22Rv1 (cell line): ENCODE data around the gene ZNF398.

Experiments used
- H3K27ac ChIP-seq: fragments of 450-650 bp; 2 replicates; pipeline ENCODE4 v1.5.1; 2017
- ZFX ChIP-seq: fragments of 450-650 bp; IDR thresholded peaks from 2 replicates; pipeline ENCODE4 v1.6.1; 2017; ENCODE audit warnings: antibody characterized with exemption, borderline replicate concordance
- TF ChIP-seq, protein P1 (sequence below): fragments of 450-650 bp; IDR thresholded peaks from 2 replicates; pipeline ENCODE4 v1.5.1; 2017; ENCODE audit warnings: mild to moderate bottlenecking

The ZNF398 gene

DNA sequence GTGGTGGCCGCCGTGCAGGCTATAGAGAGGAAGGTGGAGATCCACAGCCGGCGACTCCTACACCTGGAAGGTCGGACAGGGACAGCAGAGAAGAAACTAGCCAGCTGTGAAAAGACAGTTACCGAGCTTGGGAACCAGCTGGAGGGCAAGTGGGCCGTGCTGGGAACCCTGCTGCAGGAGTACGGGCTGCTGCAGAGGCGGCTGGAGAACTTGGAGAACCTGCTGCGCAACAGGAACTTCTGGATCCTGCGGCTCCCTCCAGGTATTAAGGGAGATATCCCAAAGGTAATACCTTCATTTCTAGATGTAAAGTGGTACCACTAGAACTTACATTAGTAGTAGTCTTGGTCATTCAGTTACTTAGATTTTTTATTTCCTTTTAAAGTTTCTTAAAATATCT is 6.8 kb downstream of the ZNF398 start:
- no peak overlapping the region for H3K27ac ChIP-seq
- TF ChIP-seq, protein P1, sequence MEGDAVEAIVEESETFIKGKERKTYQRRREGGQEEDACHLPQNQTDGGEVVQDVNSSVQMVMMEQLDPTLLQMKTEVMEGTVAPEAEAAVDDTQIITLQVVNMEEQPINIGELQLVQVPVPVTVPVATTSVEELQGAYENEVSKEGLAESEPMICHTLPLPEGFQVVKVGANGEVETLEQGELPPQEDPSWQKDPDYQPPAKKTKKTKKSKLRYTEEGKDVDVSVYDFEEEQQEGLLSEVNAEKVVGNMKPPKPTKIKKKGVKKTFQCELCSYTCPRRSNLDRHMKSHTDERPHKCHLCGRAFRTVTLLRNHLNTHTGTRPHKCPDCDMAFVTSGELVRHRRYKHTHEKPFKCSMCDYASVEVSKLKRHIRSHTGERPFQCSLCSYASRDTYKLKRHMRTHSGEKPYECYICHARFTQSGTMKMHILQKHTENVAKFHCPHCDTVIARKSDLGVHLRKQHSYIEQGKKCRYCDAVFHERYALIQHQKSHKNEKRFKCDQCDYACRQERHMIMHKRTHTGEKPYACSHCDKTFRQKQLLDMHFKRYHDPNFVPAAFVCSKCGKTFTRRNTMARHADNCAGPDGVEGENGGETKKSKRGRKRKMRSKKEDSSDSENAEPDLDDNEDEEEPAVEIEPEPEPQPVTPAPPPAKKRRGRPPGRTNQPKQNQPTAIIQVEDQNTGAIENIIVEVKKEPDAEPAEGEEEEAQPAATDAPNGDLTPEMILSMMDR, result no peak
- no peak for TF ChIP-seq ZFX

- no peak for TF ChIP-seq ZFX
- TF ChIP-seq, protein P1, result no peak
- H3K27ac ChIP-seq, result no peak overlapping the region
Measured at GRCh38 chr7:149156898-149157297, 9.6 kb downstream of the ZNF398 start.

GRCh38 chr7:149161241-149161848 is 14.1 kb downstream of the ZNF398 start:
- TF ChIP-seq ZFX, result no peak
- TF ChIP-seq, protein P1, result no peak
- H3K27ac ChIP-seq, result peak overlapping the region; percentile 3; the same call in 1 of the 2 replicates

GRCh38 chr7:149166142-149166541 is 18.9 kb downstream of the ZNF398 start:
- TF ChIP-seq ZFX, result no peak
- TF ChIP-seq, protein P1, result no peak
- H3K27ac ChIP-seq, result no peak overlapping the region; the same call in 1 of the 2 replicates

DNA sequence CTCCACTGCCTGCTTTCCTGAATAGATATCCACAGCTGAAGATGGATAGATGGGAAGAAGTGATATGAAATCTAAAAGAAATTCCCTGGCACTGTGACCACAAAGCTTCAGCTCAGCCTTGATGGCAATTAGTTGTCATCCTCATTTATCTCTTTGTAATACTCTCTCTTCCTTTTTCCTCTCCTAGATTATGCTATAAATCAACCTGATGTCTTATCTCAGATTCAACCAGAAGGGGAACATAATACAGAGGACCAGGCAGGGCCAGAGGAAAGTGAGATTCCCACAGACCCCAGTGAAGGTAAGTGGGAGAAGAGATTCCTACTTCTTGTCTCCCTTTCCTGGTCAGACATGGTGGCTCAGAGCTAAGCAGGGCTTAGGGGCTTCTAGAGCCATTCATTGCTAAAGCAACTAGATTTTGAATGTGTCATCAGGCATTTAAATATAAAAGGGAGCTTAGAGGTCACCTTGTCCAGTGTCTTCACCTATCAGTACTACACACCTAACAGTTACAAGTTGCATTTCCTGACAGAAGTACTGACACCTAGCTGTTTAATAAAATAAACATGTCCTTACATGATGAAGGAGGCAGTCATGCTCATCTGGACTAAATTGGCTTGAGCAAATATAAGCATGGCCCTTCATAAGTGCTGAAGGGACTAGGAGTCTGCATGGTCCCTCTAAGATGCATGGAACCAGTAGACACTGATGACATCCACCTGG is 19.5 kb downstream of the ZNF398 start:
- TF ChIP-seq, protein P1, result no peak
- no peak for TF ChIP-seq ZFX
- no peak overlapping the region; the same call in 1 of the 2 replicates for H3K27ac ChIP-seq

- H3K27ac ChIP-seq, result no peak overlapping the region
- TF ChIP-seq, protein P1, result no peak
- TF ChIP-seq ZFX, result no peak
Measured at GRCh38 chr7:149171892-149172533, 24.8 kb downstream of the ZNF398 start.

GRCh38 chr7:149172534-149172920 is 25.3 kb downstream of the ZNF398 start:
- H3K27ac ChIP-seq, result no peak overlapping the region
- no peak for TF ChIP-seq ZFX
- TF ChIP-seq, protein P1, result no peak
